Measurements from ENCODE around the gene RHOT2.

The RHOT2 gene

GRCh38 chr16:667780-668518 is at the start of gene RHOT2:
TSS of gene RHOT2 (plus strand) at chr16:668132. CDS start at chr16:668200, 68 bp downstream.
- POLR2A ChIA-PET: interaction anchor here (1.1 kb wide), 1 partner anchor 13 kb away, joined by 4 read pairs; the partner anchor contains the start of gene STUB1
- CTCF ChIA-PET: interaction anchor here (0.6 to 5.5 kb wide), 9 partner anchors 8 to 47 kb away, joined by 3 to 28 read pairs (median 3); partner anchors contain the start of genes METRN, STUB1 and WDR90
- peak; percentile 94 for DNase-seq (ENCODE audit: extremely low spot score)
- peak; percentile 98 for TF ChIP-seq CTCF (IDR thresholded peaks at IDR 0.05; ENCODE audit: control extremely low read depth, extremely low read depth, low read depth, missing control alignments)

DNA sequence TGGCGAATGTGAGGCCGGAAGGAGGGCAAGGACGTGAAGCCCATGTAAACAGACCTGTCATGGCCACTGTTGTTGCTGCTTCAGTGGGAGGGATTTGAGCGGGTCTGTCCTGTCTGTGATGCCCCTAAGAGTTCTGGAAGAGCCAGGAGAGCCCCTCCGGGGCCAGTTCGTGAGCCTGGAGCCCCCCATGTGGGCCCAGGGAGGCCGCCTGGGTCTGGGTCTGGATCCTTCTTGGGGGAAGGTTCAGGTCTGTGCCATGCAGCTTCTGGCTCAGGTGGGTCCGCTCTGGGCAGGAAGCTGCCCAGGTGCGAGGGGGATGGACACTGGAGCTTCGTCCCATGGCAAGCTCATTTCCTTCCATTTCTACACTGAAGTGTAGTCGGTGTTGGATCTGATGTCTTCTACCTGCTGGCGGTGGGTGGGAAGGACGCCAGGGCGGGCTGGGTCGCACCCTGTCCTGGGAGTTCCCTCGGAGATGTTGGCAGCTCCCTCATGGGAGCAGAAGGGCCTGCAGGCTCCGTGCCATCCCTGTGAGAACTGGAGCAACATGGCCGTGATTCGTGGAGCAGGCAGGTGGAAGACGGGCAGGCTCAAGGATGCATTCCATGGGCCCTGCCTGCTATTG is 48.3 kb upstream of the RHOT2 start:
- DNase-seq (ENCODE audit: extremely low spot score): no peak
- POLR2A ChIA-PET: no interaction called here
- CTCF ChIA-PET: no interaction called here
- TF ChIP-seq CTCF (IDR thresholded peaks at IDR 0.05; ENCODE audit: control extremely low read depth, extremely low read depth, low read depth, missing control alignments): no peak

- DNase-seq (ENCODE audit: extremely low spot score): no peak
- POLR2A ChIA-PET: no interaction called here
- CTCF ChIA-PET: interaction anchor here (2.3 kb wide), 1 partner anchor 11 kb away, joined by 6 read pairs; no protein-coding TSS in a partner anchor
- TF ChIP-seq CTCF (IDR thresholded peaks at IDR 0.05; ENCODE audit: control extremely low read depth, extremely low read depth, low read depth, missing control alignments): no peak
Observed at GRCh38 chr16:620700-621525, 47.0 kb upstream of the RHOT2 start.

DNA sequence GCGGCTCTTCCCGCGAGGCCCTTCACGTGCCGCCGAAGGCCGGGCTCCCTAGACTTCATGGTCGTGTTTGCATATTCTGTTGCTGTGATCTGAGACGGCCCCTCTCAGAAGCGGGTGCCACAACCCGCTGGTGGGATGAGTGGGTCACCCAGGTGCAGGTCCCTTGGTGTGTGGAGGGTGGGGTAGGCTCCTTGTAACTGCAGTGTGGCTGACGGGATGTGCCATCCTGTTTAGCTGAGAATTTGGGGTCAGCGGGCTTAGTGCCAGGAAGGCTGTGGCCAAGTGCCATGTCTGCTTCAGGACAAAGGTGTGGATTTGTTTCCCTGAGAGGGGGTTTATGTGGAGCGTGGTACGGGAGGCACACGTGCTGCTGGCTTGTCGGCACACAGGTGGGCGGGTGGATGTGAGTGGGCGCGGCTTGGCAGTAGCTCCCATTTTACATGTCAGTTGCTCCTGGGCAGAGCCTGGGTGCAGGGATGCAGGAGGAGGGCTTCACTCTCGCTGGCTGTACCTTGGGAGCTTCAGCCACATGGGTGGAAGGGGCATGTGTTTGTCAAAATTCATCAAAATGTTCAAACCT is 46.3 kb upstream of the RHOT2 start:
- ChIA-PET POLR2A (no interaction called here), CTCF (interaction anchor here (2.3 kb wide), 1 partner anchor 11 kb away, joined by 6 read pairs; no protein-coding TSS in a partner anchor)
- no peak for TF ChIP-seq CTCF (IDR thresholded peaks at IDR 0.05; ENCODE audit: control extremely low read depth, extremely low read depth, low read depth, missing control alignments)
- no peak for DNase-seq (ENCODE audit: extremely low spot score)

DNA sequence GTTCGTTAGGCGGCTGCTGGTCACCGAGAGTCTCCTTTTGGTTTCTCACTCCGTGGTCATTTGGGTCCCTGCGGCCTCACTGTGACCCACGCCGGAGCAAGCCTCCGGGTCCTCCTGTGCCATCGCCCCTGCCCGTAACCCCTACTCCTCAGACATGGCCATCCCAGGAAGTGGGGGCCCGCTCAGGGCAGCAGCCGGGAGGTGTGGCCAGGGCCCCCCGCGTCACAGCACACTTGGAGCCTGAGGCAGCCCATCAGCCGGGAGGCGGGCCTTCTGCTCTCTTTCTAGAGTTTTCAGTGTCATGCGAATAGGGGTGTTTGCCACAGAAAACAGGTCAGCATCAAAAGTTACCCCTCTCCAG is 45.0 kb upstream of the RHOT2 start:
- ChIA-PET POLR2A (no interaction called here), CTCF (no interaction called here)
- no peak for DNase-seq (ENCODE audit: extremely low spot score)
- no peak for TF ChIP-seq CTCF (IDR thresholded peaks at IDR 0.05; ENCODE audit: control extremely low read depth, extremely low read depth, low read depth, missing control alignments)

DNA sequence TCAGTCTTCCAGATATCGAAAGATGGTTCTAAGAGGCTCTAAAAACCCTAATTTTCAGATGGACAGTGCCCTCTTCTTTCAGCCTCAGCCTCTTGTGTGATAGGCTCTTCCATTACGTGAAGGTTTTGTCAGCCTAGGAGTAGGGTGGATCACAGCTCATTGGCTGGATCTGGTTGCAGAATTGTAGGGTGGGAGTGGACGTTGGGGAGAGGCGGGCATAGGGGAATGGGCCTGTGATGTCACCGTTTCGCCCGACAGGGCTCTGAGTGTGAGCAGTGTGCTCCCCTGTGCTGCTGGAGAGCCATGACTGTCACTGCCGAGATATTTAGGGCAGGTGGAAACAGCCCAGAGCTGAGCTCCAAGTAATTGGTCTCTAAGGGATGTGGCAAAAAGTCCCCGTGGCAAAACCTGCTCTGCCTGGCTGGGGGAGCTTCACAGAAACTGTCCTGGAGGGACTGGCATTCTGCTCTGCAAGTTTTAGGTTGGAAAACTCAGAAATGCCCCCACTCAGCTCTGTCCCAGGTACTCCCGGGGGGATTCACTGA is 43.3 kb upstream of the RHOT2 start:
- no peak for TF ChIP-seq CTCF (IDR thresholded peaks at IDR 0.05; ENCODE audit: control extremely low read depth, extremely low read depth, low read depth, missing control alignments)
- CTCF ChIA-PET: no interaction called here
- POLR2A ChIA-PET: no interaction called here
- DNase-seq (ENCODE audit: extremely low spot score): no peak

Measured in GM10248 (cell line).